SK-N-SH (cell line): Measurements from ENCODE around the gene AHCYL1. TPM values are rescaled to one million over a fixed set of nuclear protein-coding genes. Genes with fewer than 3 reads are reported as not detected.

Source experiments
- CTCF ChIA-PET: fragments of 300-600, 350-600 bp; formaldehyde crosslinking; extraction: SDS; loops from one replicate; lab custom pipeline; 2021; lab: Yijun Ruan, JAX
- POLR2A ChIA-PET: fragments of 350-600 bp; sonication (Branson Sonifier 250); formaldehyde crosslinking; extraction: SDS; loops from one replicate; lab custom pipeline; 2020; ENCODE audit warnings: antibody characterized with exemption, inconsistent platforms; lab: Yijun Ruan, JAX
- DNase-seq: peaks from one replicate; pipeline ENCODE4 v3.0.0; 2012
- H2AFZ ChIP-seq: fragments of 200-600 bp; sonication (generic); 2 replicates; pipeline ENCODE4 v1.8.1; 2016; ENCODE audit warnings: antibody characterized with exemption, mild to moderate bottlenecking, low read depth
- H3F3A ChIP-seq: fragments of 200-600 bp; sonication (generic); replicated peaks from 2 replicates; pipeline ENCODE3; 2016; ENCODE audit warnings: antibody characterized with exemption, mild to moderate bottlenecking; ENCODE audit not compliant: insufficient read depth
- H3K27ac ChIP-seq, 2 experiments: fragments of 200-500 bp in 1 of 2; fragments of 200-600 bp in 1 of 2; sonication (Bioruptor generic) in 1 of 2; sonication (generic), shearing (Covaris generic) in 1 of 2; 2 replicates each; pipeline versions ENCODE4 v1.5.1 to v1.6.1; 2014 to 2016; ENCODE audit warnings: low read depth in 2 of 2, inconsistent platforms in 1 of 2, low read length in 1 of 2, mild to moderate bottlenecking in 1 of 2, mixed read lengths in 1 of 2
- H3K27me3 ChIP-seq: fragments of 200-600 bp; sonication (generic), shearing (Covaris generic); 2 replicates; pipeline ENCODE4 v1.6.1; 2016; ENCODE audit warnings: mixed run types; ENCODE audit not compliant: insufficient read depth
- H3K36me3 ChIP-seq, 2 experiments: fragments of 200-500 bp in 1 of 2; fragments of 200-600 bp in 1 of 2; sonication (Bioruptor generic) in 1 of 2; sonication (generic) in 1 of 2; replicated peaks in 1 of 2; 2 replicates each; pipeline versions ENCODE3 to v1.5.1; 2014 to 2016; ENCODE audit warnings: low read length in 1 of 2, mild to moderate bottlenecking in 1 of 2; ENCODE audit not compliant: insufficient read depth in 2 of 2, control insufficient read depth in 1 of 2
- H3K4me1 ChIP-seq, 2 experiments: fragments of 200-500 bp in 1 of 2; fragments of 200-600 bp in 1 of 2; sonication (Bioruptor generic) in 1 of 2; sonication (generic), shearing (Covaris generic) in 1 of 2; 2 replicates each; pipeline versions ENCODE4 v1.5.1 to v1.6.1; 2014 to 2016; ENCODE audit warnings: low read depth in 1 of 2, low read length in 1 of 2, mixed run types in 1 of 2; ENCODE audit not compliant: insufficient read depth in 2 of 2, control insufficient read depth in 1 of 2
- H3K4me2 ChIP-seq: fragments of 200-600 bp; sonication (generic), shearing (Covaris generic); 2 replicates; pipeline ENCODE4 v1.6.1; 2017; ENCODE audit warnings: mixed run types
- H3K4me3 ChIP-seq, 2 experiments: fragments of 200-500 bp in 1 of 2; fragments of 200-600 bp in 1 of 2; sonication (Bioruptor generic) in 1 of 2; sonication (generic), shearing (Covaris generic) in 1 of 2; 2 replicates each; pipeline versions ENCODE4 v1.5.1 to v1.8.1; 2014 to 2016; ENCODE audit warnings: low read depth in 2 of 2, inconsistent platforms in 1 of 2, low read length in 1 of 2, mild to moderate bottlenecking in 1 of 2, mixed read lengths in 1 of 2, moderate library complexity in 1 of 2
- H3K79me2 ChIP-seq: fragments of 200-600 bp; sonication (generic); 2 replicates; pipeline ENCODE4 v1.8.1; 2017; ENCODE audit warnings: mild to moderate bottlenecking; ENCODE audit not compliant: insufficient read depth
- H3K9ac ChIP-seq: fragments of 200-600 bp; sonication (generic); 2 replicates; pipeline ENCODE4 v1.6.1; 2017; ENCODE audit warnings: mixed run types
- H3K9me2 ChIP-seq: fragments of 200-600 bp; sonication (generic); 2 replicates; pipeline ENCODE4 v1.6.1; 2017; ENCODE audit warnings: mixed run types
- H3K9me3 ChIP-seq: fragments of 200-600 bp; sonication (generic); 2 replicates; pipeline ENCODE4 v1.6.1; 2017; ENCODE audit warnings: mixed run types, mild to moderate bottlenecking, moderate library complexity
- H4K20me1 ChIP-seq: fragments of 200-600 bp; sonication (generic); 2 replicates; pipeline ENCODE4 v1.6.1; 2017; ENCODE audit warnings: mild to moderate bottlenecking, mixed run types; ENCODE audit not compliant: insufficient read depth
- CHD2 ChIP-seq: fragments of 150-350 bp; IDR thresholded peaks from 2 replicates; pipeline ENCODE4 v1.6.1; 2018; ENCODE audit warnings: low read length; ENCODE audit not compliant: partially characterized antibody
- CTCF ChIP-seq: fragments of 200-600 bp; sonication (generic); IDR thresholded peaks from 2 replicates; pipeline ENCODE4 v1.6.1; 2017; ENCODE audit warnings: antibody characterized with exemption, mild to moderate bottlenecking, moderate library complexity
- FOXM1 ChIP-seq: IDR thresholded peaks from 2 replicates; pipeline ENCODE4 v1.4.0; 2012; ENCODE audit warnings: low read depth, mild to moderate bottlenecking
- GABPA ChIP-seq: IDR thresholded peaks from 2 replicates; pipeline ENCODE4 v1.4.0; 2012; ENCODE audit warnings: low read depth, mild to moderate bottlenecking
- GATA2 ChIP-seq: sonication (generic); formaldehyde crosslinking; IDR thresholded peaks from 2 replicates; pipeline ENCODE4 v1.5.0; 2020; ENCODE audit warnings: mild to moderate bottlenecking, missing genetic modification reagents
- IRF3 ChIP-seq: fragments of 150-350 bp; IDR thresholded peaks from 2 replicates; pipeline ENCODE4 v1.6.1; 2016; ENCODE audit warnings: mild to moderate bottlenecking, low read depth, low read length
- MAX ChIP-seq: IDR thresholded peaks from 2 replicates; pipeline ENCODE4 v1.4.0; 2012; ENCODE audit warnings: low read depth
- MEF2A ChIP-seq: IDR thresholded peaks from 2 replicates; pipeline ENCODE4 v1.4.0; 2012; ENCODE audit warnings: low read depth, borderline replicate concordance
- NFIC ChIP-seq: IDR thresholded peaks from 2 replicates; pipeline ENCODE4 v1.4.0; 2012; ENCODE audit warnings: borderline replicate concordance
- NRF1 ChIP-seq: IDR thresholded peaks from 2 replicates; pipeline ENCODE4 v1.6.1; 2012; ENCODE audit warnings: low read depth, mild to moderate bottlenecking, low read length
- RAD21 ChIP-seq: IDR thresholded peaks from 2 replicates; pipeline ENCODE4 v1.6.1; 2012; ENCODE audit warnings: mild to moderate bottlenecking, low read length
- RCOR1 ChIP-seq: fragments of 150-350 bp; IDR thresholded peaks from 2 replicates; pipeline ENCODE4 v1.6.1; 2017; ENCODE audit warnings: antibody characterized with exemption, low read length
- REST ChIP-seq: IDR thresholded peaks from 2 replicates; pipeline ENCODE4 v1.6.1; 2012; ENCODE audit warnings: mild to moderate bottlenecking, low read depth, low read length, moderate library complexity
- TEAD4 ChIP-seq: IDR thresholded peaks from 2 replicates; pipeline ENCODE4 v1.4.0; 2012; ENCODE audit warnings: mild to moderate bottlenecking, borderline replicate concordance; ENCODE audit not compliant: insufficient read depth
- USF2 ChIP-seq: fragments of 150-350 bp; IDR thresholded peaks from 2 replicates; pipeline ENCODE4 v1.6.1; 2017; ENCODE audit warnings: antibody characterized with exemption, low read length, low read depth, borderline replicate concordance
- polyA plus RNA-seq, 3 experiments: library from polyadenylated mRNA; depleted of rRNA; stranded (reverse); fragments of >200 nt; gene quantifications; 2 replicates each; pipeline ENCODE4 v1.2.3, GENCODE V29; 2012

AHCYL1 gene
- polyA plus RNA-seq, 1 of the 3 experiments (the other 2 are of a cell fraction): 39.7 TPM

GRCh38 chr1:109997867-109998229, 13.3 kb downstream of the AHCYL1 start:
- no peak overlapping the region for H3K27ac ChIP-seq
- H3K9me3 ChIP-seq: no peaks in the 10 kb centered on the region
- POLR2A ChIA-PET: interaction anchor here (1.8 kb wide), 1 partner anchor 10 kb away, joined by 4 read pairs; no protein-coding TSS in a partner anchor
- no peaks in the 10 kb centered on the region for H3K27me3 ChIP-seq
- peaks cover 9 to 26% of the 10 kb centered on the region in 2 experiments for H3K36me3 ChIP-seq
- no peak overlapping the region for H2AFZ ChIP-seq
- no peak for DNase-seq
- H3K9me2 ChIP-seq: no peaks in the 10 kb centered on the region
- H3K4me2 ChIP-seq: no peak overlapping the region
- H3K4me3 ChIP-seq: no peak overlapping the region
- peaks cover 17% of the 10 kb centered on the region for H3F3A ChIP-seq
- TF ChIP-seq RAD21 (no peak), TEAD4 (no peak), USF2 (no peak), CTCF (no peak), MEF2A (no peak), REST (no peak), CHD2 (no peak), MAX (no peak), GABPA (no peak), NFIC (no peak), FOXM1 (no peak), RCOR1 (no peak), GATA2 (CRISPR knock-in tag) (no peak), NRF1 (no peak), IRF3 (no peak)
- no peak overlapping the region for H3K9ac ChIP-seq
- CTCF ChIA-PET: interaction anchor here (1.4 to 4.9 kb wide), 4 partner anchors 13 to 466 kb away, joined by 3 to 24 read pairs (median 6); partner anchors contain the start of gene AHCYL1
- peaks cover 3 to 18% of the 10 kb centered on the region in 2 experiments; a peak in 3 of 4 replicates for H3K4me1 ChIP-seq
- H4K20me1 ChIP-seq: peaks cover 30% of the 10 kb centered on the region
- peaks cover 93% of the 10 kb centered on the region for H3K79me2 ChIP-seq
